WI38 (cell line): ENCODE measurements around the gene SPEG.

ENCODE experiments used
- H3K4me3 ChIP-seq: 2 replicates; pipeline ENCODE4 v1.5.1; 2011; ENCODE audit warnings: low read depth, mild to moderate bottlenecking, control low read depth, low read length
- CTCF ChIP-seq: IDR thresholded peaks from 2 replicates; pipeline ENCODE4 v1.5.1; 2012; ENCODE audit warnings: low read depth, mild to moderate bottlenecking, control low read depth, low read length

The SPEG gene

GRCh38 chr2:219445220-219445640, 10.6 kb downstream of the SPEG start:
- no peak overlapping the region for H3K4me3 ChIP-seq
- TF ChIP-seq CTCF: no peak

GRCh38 chr2:219446101-219446504, 11.5 kb downstream of the SPEG start:
- no peak overlapping the region for H3K4me3 ChIP-seq
- no peak for TF ChIP-seq CTCF

- no peak for TF ChIP-seq CTCF
- no peak overlapping the region for H3K4me3 ChIP-seq
Measured at GRCh38 chr2:219446689-219447088, 12.0 kb downstream of the SPEG start.

- no peak overlapping the region for H3K4me3 ChIP-seq
- TF ChIP-seq CTCF: no peak
Measured at GRCh38 chr2:219447242-219448098, 12.8 kb downstream of the SPEG start.

- H3K4me3 ChIP-seq: no peak overlapping the region
- no peak for TF ChIP-seq CTCF
Measured at GRCh38 chr2:219448099-219448775, 13.6 kb downstream of the SPEG start.

GRCh38 chr2:219448776-219449341, 14.2 kb downstream of the SPEG start:
- H3K4me3 ChIP-seq: no peak overlapping the region
- TF ChIP-seq CTCF: no peak

- H3K4me3 ChIP-seq: no peak overlapping the region
- no peak for TF ChIP-seq CTCF
Measured at GRCh38 chr2:219449609-219450008, 15.0 kb downstream of the SPEG start.
